Activated CD4-positive, alpha-beta T cell treated with anti-CD3 and anti-CD28 coated beads, Interleukin-2, amount 10 ng/mL, durations not matched to agents 24 days and 14 days (primary cell): ENCODE data around the gene USP54. TPM values are rescaled to one million over a fixed set of nuclear protein-coding genes. Genes with fewer than 3 reads are reported as not detected.
"Not testable (repeated sequence)": the region's sequence is repeated elsewhere in the genome, so short reads cannot be mapped to it uniquely, and the experiment has no call there.

Experiments
- DNase-seq: peaks from one replicate; pipeline ENCODE4 v3.0.0; 2022
- H3K27ac Mint-ChIP-seq: one replicate; pipeline ENCODE4 v1.8.0; 2022; ENCODE audit warnings: mild to moderate bottlenecking, mixed read lengths
- H3K27me3 Mint-ChIP-seq: one replicate; pipeline ENCODE4 v1.8.0; 2022; ENCODE audit warnings: mixed read lengths
- H3K36me3 Mint-ChIP-seq: one replicate; pipeline ENCODE4 v1.8.0; 2022; ENCODE audit warnings: low read depth, mild to moderate bottlenecking, mixed read lengths
- H3K4me1 Mint-ChIP-seq: one replicate; pipeline ENCODE4 v1.8.0; 2021; ENCODE audit warnings: mixed read lengths
- H3K4me3 Mint-ChIP-seq: one replicate; pipeline ENCODE4 v1.8.0; 2022; ENCODE audit warnings: mild to moderate bottlenecking, moderate library complexity, mixed read lengths
- H3K9me3 Mint-ChIP-seq: one replicate; pipeline ENCODE4 v1.8.0; 2021; ENCODE audit warnings: mixed read lengths
- intact Hi-C: fragments of 100-400 bp; cut with micrococcal nuclease; formaldehyde crosslinking; loops from one replicate; pipeline ENCODE4 v1.15.1; 2023
- total RNA-seq: library from RNA; stranded (reverse); gene quantifications from 2 replicates; pipeline ENCODE4 v1.2.3, GENCODE V29; 2022

USP54 gene
- total RNA-seq, 1 donor from 2014 or later = 7.8 TPM

- DNase-seq, H3K27me3 Mint-ChIP-seq, H3K9me3 Mint-ChIP-seq, H3K27ac Mint-ChIP-seq, H3K4me1 Mint-ChIP-seq, H3K36me3 Mint-ChIP-seq, H3K4me3 Mint-ChIP-seq, intact Hi-C loops: not testable (repeated sequence)
Observed at GRCh38 chr10:73617143-73617542, 26.0 kb upstream of the USP54 start.

GRCh38 chr10:73614720-73615119 is 23.6 kb upstream of the USP54 start:
- H3K36me3 Mint-ChIP-seq = no peaks in the 10 kb centered on the region
- H3K4me3 Mint-ChIP-seq = no peak overlapping the region
- H3K4me1 Mint-ChIP-seq = no peaks in the 10 kb centered on the region
- no peak for DNase-seq
- H3K27ac Mint-ChIP-seq = no peak overlapping the region
- no peaks in the 10 kb centered on the region for H3K9me3 Mint-ChIP-seq
- intact Hi-C loops = no loop called here
- no peaks in the 10 kb centered on the region for H3K27me3 Mint-ChIP-seq

- H3K36me3 Mint-ChIP-seq = no peaks in the 10 kb centered on the region
- H3K4me1 Mint-ChIP-seq = no peaks in the 10 kb centered on the region
- no peaks in the 10 kb centered on the region for H3K9me3 Mint-ChIP-seq
- no peak overlapping the region for H3K4me3 Mint-ChIP-seq
- H3K27me3 Mint-ChIP-seq = no peaks in the 10 kb centered on the region
- DNase-seq = no peak
- intact Hi-C loops = no loop called here
- H3K27ac Mint-ChIP-seq = no peak overlapping the region
Observed at GRCh38 chr10:73609116-73609515, 18.0 kb upstream of the USP54 start.

DNA sequence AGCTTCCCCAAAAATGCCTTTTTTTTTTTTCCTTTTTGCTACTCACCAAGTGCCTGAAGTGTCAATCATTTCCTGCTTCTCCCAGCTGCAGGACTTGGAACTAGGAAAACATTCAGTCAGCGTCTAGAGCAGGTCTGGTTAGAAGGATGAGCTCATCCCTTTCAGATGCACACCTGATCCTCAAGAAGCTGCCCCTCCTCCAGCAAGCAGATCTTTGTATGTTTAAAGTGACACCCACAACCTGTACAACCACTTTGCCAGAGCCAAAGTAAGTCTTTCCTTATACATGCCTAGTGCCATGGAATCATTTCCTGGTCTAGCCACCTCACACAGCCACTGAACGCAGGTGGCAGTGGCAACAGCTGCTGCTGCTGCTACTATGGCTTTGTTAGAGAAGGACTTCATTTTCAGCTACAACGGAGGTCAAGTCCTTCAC is 10.4 kb upstream of the USP54 start:
- intact Hi-C loops = no loop called here
- no peak for DNase-seq
- Mint-ChIP-seq H3K4me3 (no peak overlapping the region), H3K27ac (no peak overlapping the region), H3K9me3 (no peaks in the 10 kb centered on the region), H3K36me3 (no peaks in the 10 kb centered on the region), H3K27me3 (no peaks in the 10 kb centered on the region), H3K4me1 (no peaks in the 10 kb centered on the region)

- peaks cover 6% of the 10 kb centered on the region for H3K4me1 Mint-ChIP-seq
Observed at GRCh38 chr10:73597346-73597745, 6.2 kb upstream of the USP54 start.

GRCh38 chr10:73593812-73594211 is 2.7 kb upstream of the USP54 start:
- no peak for DNase-seq
- Mint-ChIP-seq H3K4me1 (peaks cover 19% of the 10 kb centered on the region), H3K27me3 (no peaks in the 10 kb centered on the region), H3K27ac (no peak overlapping the region), H3K4me3 (no peak overlapping the region), H3K9me3 (no peaks in the 10 kb centered on the region), H3K36me3 (no peaks in the 10 kb centered on the region)
- intact Hi-C loops = no loop called here

More at GRCh38 chr10:73597346-73597745, 6.2 kb upstream of the USP54 start:
- intact Hi-C loops = no loop called here
- Mint-ChIP-seq H3K27me3 (no peaks in the 10 kb centered on the region), H3K36me3 (no peaks in the 10 kb centered on the region), H3K9me3 (no peaks in the 10 kb centered on the region), H3K4me3 (no peak overlapping the region), H3K27ac (no peak overlapping the region)
- DNase-seq = no peak

GRCh38 chr10:73593110-73593509 is 2.0 kb upstream of the USP54 start:
- Mint-ChIP-seq H3K27me3 (no peaks in the 10 kb centered on the region), H3K4me1 (peaks cover 19% of the 10 kb centered on the region), H3K27ac (no peak overlapping the region), H3K36me3 (no peaks in the 10 kb centered on the region), H3K4me3 (no peak overlapping the region), H3K9me3 (no peaks in the 10 kb centered on the region)
- DNase-seq = no peak
- intact Hi-C loops = no loop called here

GRCh38 chr10:73591935-73592699 is 975 bp upstream of the USP54 start:
- peak overlapping the region; percentile 62 for H3K27ac Mint-ChIP-seq
- H3K9me3 Mint-ChIP-seq = no peaks in the 10 kb centered on the region
- peak overlapping the region; percentile 72 for H3K4me3 Mint-ChIP-seq
- H3K4me1 Mint-ChIP-seq = peaks cover 19% of the 10 kb centered on the region
- H3K27me3 Mint-ChIP-seq = no peaks in the 10 kb centered on the region
- no peaks in the 10 kb centered on the region for H3K36me3 Mint-ChIP-seq
- peak; percentile 77 for DNase-seq
- intact Hi-C loops = no loop called here

DNA sequence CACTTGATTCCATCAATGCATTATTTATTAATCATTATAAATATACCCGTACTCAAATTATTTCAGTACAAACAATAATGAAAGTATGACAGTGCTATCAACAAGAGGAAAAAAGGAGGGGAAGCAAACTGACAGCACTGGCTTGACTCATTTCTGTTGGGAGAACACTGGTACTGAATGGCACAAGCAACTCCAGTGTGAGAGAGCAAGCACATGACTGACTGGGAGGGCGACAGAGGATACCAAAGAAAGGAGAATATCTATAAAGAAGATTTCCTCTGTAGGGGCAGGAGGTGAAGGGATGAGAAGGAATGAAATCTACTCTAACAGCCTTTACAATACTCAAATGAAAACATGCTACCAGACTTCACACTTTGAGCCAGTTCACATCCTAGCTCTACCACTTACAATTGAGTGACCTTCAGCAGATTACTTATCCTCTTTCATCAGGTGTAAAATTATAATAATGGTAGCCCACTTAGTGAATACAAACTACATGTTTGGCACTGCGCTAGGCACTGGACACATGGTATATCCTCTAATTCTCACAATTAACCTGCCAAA is 1.5 kb downstream of the USP54 start:
- H3K36me3 Mint-ChIP-seq = no peaks in the 10 kb centered on the region
- no peaks in the 10 kb centered on the region for H3K27me3 Mint-ChIP-seq
- H3K27ac Mint-ChIP-seq = no peak overlapping the region
- H3K9me3 Mint-ChIP-seq = no peaks in the 10 kb centered on the region
- H3K4me3 Mint-ChIP-seq = no peak overlapping the region
- H3K4me1 Mint-ChIP-seq = peaks cover 19% of the 10 kb centered on the region
- no peak for DNase-seq
- intact Hi-C loops = no loop called here

GRCh38 chr10:73588656-73589055 is 2.5 kb downstream of the USP54 start:
- Mint-ChIP-seq H3K4me3 (no peak overlapping the region), H3K27ac (no peak overlapping the region), H3K4me1 (peaks cover 19% of the 10 kb centered on the region), H3K27me3 (no peaks in the 10 kb centered on the region), H3K9me3 (no peaks in the 10 kb centered on the region), H3K36me3 (no peaks in the 10 kb centered on the region)
- intact Hi-C loops = no loop called here
- no peak for DNase-seq

DNA sequence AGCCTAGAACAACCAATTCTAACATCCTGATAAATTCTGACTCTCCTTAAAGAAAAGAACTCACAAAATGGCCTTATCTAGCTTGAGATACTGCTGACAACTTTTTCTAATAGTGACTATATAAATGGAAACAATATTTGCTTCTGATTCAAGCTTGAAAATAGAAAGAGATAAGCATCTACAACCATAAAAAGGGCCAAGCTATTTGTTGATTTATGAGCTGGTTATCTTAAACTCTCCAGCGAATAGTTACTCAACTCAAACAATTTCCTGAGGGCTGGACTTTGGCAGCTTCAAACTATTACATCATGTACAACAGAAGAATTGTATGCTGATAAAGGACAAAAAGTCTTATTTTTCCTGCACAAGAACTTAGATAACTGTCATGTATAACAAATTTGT is 4.6 kb downstream of the USP54 start:
- no peaks in the 10 kb centered on the region for H3K27me3 Mint-ChIP-seq
- no peak overlapping the region for H3K4me3 Mint-ChIP-seq
- H3K4me1 Mint-ChIP-seq = peaks cover 7% of the 10 kb centered on the region
- intact Hi-C loops = no loop called here
- DNase-seq = no peak
- H3K27ac Mint-ChIP-seq = no peak overlapping the region
- no peaks in the 10 kb centered on the region for H3K36me3 Mint-ChIP-seq
- no peaks in the 10 kb centered on the region for H3K9me3 Mint-ChIP-seq

DNA sequence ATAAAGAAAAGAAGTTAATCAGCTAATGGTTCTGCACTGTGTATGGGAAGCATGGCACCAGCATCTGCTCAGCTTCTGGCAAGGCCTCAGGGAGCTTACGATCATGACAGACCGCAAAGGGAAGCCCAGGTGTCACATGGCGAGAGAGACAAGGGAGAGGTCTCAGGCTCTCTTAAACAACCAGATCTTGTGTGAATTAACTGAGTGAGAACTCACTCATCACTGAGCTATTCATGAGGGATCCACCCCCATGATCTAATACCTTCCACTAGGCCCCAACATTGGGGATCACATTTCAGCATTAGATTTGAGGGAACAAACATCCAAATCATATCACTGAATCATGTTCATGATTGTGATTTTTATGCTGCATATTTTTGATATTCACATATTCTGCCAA is 5.8 kb downstream of the USP54 start:
- H3K27ac Mint-ChIP-seq = no peak overlapping the region
- no peaks in the 10 kb centered on the region for H3K36me3 Mint-ChIP-seq
- H3K9me3 Mint-ChIP-seq = no peaks in the 10 kb centered on the region
- no peak overlapping the region for H3K4me3 Mint-ChIP-seq
- intact Hi-C loops = no loop called here
- H3K27me3 Mint-ChIP-seq = no peaks in the 10 kb centered on the region
- no peak for DNase-seq
- no peaks in the 10 kb centered on the region for H3K4me1 Mint-ChIP-seq

DNA sequence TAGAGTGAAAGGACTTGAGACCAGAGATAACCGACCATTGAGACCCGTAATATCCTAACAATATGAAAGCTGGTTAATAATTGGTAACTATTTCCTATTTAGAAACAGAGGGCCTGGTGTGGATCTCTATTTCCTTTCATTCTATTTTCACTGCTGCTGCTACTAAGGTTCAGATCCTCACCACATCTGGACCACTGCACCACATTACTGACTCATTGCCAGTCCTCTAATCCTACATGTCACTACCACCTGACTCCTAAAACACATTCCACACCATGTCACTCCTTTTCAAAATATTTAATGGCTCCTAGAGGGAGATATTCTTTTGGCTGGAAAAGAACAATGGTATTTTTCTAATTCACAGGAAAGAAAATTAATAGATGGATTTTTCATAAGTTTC is 6.4 kb downstream of the USP54 start:
- no peak for DNase-seq
- H3K9me3 Mint-ChIP-seq = no peaks in the 10 kb centered on the region
- H3K27ac Mint-ChIP-seq = no peak overlapping the region
- H3K4me3 Mint-ChIP-seq = no peak overlapping the region
- H3K4me1 Mint-ChIP-seq = no peaks in the 10 kb centered on the region
- no peaks in the 10 kb centered on the region for H3K27me3 Mint-ChIP-seq
- H3K36me3 Mint-ChIP-seq = no peaks in the 10 kb centered on the region
- intact Hi-C loops = no loop called here

DNA sequence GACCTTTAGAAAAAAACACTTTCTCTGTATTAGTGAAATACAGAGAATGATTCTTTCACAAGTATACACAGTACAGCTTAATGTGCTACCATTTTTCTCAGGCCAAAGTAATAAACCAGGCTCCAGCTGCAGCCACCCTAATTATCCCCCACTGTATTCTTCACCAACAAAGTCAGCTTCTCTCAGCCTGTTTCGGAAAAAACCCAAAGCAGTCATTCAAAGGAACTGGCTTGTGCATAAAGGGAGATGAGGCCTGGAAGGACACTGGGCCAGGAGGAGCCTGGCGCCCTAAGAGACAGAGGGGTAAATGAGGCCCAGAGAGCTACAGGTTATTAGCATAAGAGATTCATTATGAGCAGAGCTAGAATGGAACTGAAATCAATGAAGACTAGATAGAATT is 9.2 kb downstream of the USP54 start:
- no peaks in the 10 kb centered on the region for H3K4me1 Mint-ChIP-seq
- H3K27ac Mint-ChIP-seq = no peak overlapping the region
- intact Hi-C loops = no loop called here
- no peak overlapping the region for H3K4me3 Mint-ChIP-seq
- no peaks in the 10 kb centered on the region for H3K9me3 Mint-ChIP-seq
- peaks cover 5% of the 10 kb centered on the region for H3K27me3 Mint-ChIP-seq
- no peaks in the 10 kb centered on the region for H3K36me3 Mint-ChIP-seq
- no peak for DNase-seq

GRCh38 chr10:73578927-73579326 is 12.2 kb downstream of the USP54 start:
- intact Hi-C loops, H3K27me3 Mint-ChIP-seq, H3K9me3 Mint-ChIP-seq, DNase-seq, H3K36me3 Mint-ChIP-seq, H3K4me3 Mint-ChIP-seq, H3K4me1 Mint-ChIP-seq, H3K27ac Mint-ChIP-seq: not testable (repeated sequence)
